Kidney glomerular epithelial cell (primary cell): Measurements from ENCODE around the gene SPOP.

Experiments
- DNase-seq: peaks from one replicate; lab custom pipeline; 2025; lab: John Stamatoyannopoulos, UW

The SPOP gene

GRCh38 chr17:49549691-49550678, 127.9 kb downstream of the SPOP start:
- no peak for DNase-seq

- DNase-seq: no peak
These were observed 128.6 kb downstream of the SPOP start for GRCh38 chr17:49549311-49549605.
